SK-N-MC (cell line): ENCODE data around the gene SCCPDH.

ENCODE experiments used
- DNase-seq: peaks from one replicate; pipeline ENCODE4 v3.0.0-alpha.2; 2011; ENCODE audit warnings: low read depth, low spot score
- H3K27ac ChIP-seq: fragments of 200-600 bp; sonication (generic); 2 replicates; pipeline ENCODE4 v1.5.1; 2016; ENCODE audit warnings: mixed run types
- H3K36me3 ChIP-seq: fragments of 200-600 bp; sonication (generic); 2 replicates; pipeline ENCODE4 v1.6.1; 2017; ENCODE audit warnings: antibody characterized with exemption, low read length, mixed read lengths; ENCODE audit not compliant: insufficient read depth
- H3K4me3 ChIP-seq: fragments of 200-600 bp; sonication (generic); 2 replicates; pipeline ENCODE4 v1.5.1; 2016
- H3K9ac ChIP-seq: fragments of 200-600 bp; sonication (generic); 2 replicates; pipeline ENCODE4 v1.8.0; 2017; ENCODE audit warnings: mixed run types, mixed read lengths; ENCODE audit not compliant: insufficient read length
- H3K9me3 ChIP-seq: fragments of 200-600 bp; sonication (generic); 2 replicates; pipeline ENCODE4 v1.6.1; 2017; ENCODE audit warnings: low read depth, mild to moderate bottlenecking, antibody characterized with exemption, low read length, moderate library complexity, mixed read lengths
- EZH2 ChIP-seq: fragments of 200-600 bp; sonication (generic); IDR thresholded peaks from one replicate; pipeline ENCODE4 v1.6.1; 2017; ENCODE audit warnings: antibody characterized with exemption
- FOXP2 ChIP-seq: optimal IDR thresholded peaks from 2 replicates; pipeline ENCODE3; 2011; ENCODE audit warnings: mild to moderate bottlenecking, moderate library complexity; ENCODE audit not compliant: insufficient read depth; ENCODE audit errors: extremely low read length, control extremely low read depth
- POLR2AphosphoS5 ChIP-seq: IDR thresholded peaks from 2 replicates; pipeline ENCODE4 v1.6.1; 2012; ENCODE audit warnings: mild to moderate bottlenecking, low read depth, low read length, borderline replicate concordance

Gene SCCPDH

DNA sequence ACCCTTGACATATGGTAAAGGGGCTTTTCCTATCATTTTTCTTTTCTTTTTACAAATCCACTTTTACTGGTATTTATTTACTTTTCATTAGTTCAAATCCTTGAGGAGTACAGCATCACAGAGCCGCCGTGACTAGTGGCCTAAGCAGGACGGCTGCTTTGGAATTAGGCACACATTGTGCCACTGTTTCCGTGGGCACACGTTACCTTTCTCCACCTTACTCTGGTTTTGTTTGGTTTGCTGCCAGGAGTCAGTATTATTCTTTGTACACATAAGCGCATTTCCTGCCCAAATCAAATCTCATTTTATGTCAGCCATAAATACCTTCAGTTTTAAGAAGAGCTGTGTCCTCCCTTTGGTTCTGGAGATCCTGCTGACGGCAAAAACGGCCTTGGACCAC lies 31.2 kb downstream of the SCCPDH start:
- H3K27ac ChIP-seq: no peak overlapping the region
- no peaks in the 10 kb centered on the region for H3K9me3 ChIP-seq
- TF ChIP-seq FOXP2 (no peak), EZH2 (no peak), POLR2AphosphoS5 (no peak)
- H3K9ac ChIP-seq: no peak overlapping the region
- no peak overlapping the region for H3K4me3 ChIP-seq
- peaks cover 2% of the 10 kb centered on the region; the same call in 1 of the 2 replicates for H3K36me3 ChIP-seq
- DNase-seq: no peak

- H3K36me3 ChIP-seq: peaks cover 10% of the 10 kb centered on the region; the same call in 1 of the 2 replicates
- TF ChIP-seq EZH2: no peak
- no peak for TF ChIP-seq FOXP2
- TF ChIP-seq POLR2AphosphoS5: no peak
- no peaks in the 10 kb centered on the region for H3K9me3 ChIP-seq
- H3K4me3 ChIP-seq: no peak overlapping the region
- no peak overlapping the region for H3K9ac ChIP-seq
- DNase-seq: no peak
- H3K27ac ChIP-seq: no peak overlapping the region
Measured at GRCh38 chr1:246760422-246761347, 36.5 kb downstream of the SCCPDH start.

GRCh38 chr1:246761396-246761795 lies 37.2 kb downstream of the SCCPDH start:
- Histone ChIP-seq H3K9ac (no peak overlapping the region), H3K27ac (no peak overlapping the region), H3K9me3 (no peaks in the 10 kb centered on the region), H3K4me3 (no peak overlapping the region), H3K36me3 (peaks cover 10% of the 10 kb centered on the region; the same call in 1 of the 2 replicates)
- no peak for DNase-seq
- no peak for TF ChIP-seq POLR2AphosphoS5
- no peak for TF ChIP-seq FOXP2
- no peak for TF ChIP-seq EZH2

DNA sequence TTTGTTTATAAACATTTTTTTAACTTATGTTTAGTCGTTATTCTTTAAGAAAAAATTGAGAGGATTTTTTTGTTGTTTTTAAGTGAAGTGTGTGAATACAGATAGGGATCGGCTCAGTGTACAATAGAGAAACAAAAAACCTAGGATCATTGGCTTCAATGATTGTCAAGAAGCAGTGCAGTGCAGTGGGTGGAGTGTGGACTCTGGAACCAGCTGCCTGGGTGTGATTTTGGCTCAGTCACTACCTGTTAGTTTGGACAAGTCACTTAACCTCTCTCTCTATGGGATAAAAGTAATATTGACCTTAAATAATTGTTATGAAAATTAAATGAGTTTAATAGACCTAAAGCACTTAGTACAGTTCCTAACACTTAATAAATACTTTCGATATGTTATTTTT lies 41.3 kb downstream of the SCCPDH start:
- TF ChIP-seq EZH2 (no peak), FOXP2 (no peak), POLR2AphosphoS5 (no peak)
- Histone ChIP-seq H3K27ac (no peak overlapping the region), H3K36me3 (peaks cover 7% of the 10 kb centered on the region; the same call in 1 of the 2 replicates), H3K4me3 (no peak overlapping the region), H3K9me3 (no peaks in the 10 kb centered on the region), H3K9ac (no peak overlapping the region)
- DNase-seq: no peak

- no peaks in the 10 kb centered on the region for H3K9me3 ChIP-seq
- no peak for TF ChIP-seq EZH2
- no peak for TF ChIP-seq POLR2AphosphoS5
- TF ChIP-seq FOXP2: no peak
- no peak for DNase-seq
- H3K36me3 ChIP-seq: no peaks in the 10 kb centered on the region; the same call in 1 of the 2 replicates
- no peak overlapping the region for H3K9ac ChIP-seq
- no peak overlapping the region for H3K27ac ChIP-seq
- no peak overlapping the region for H3K4me3 ChIP-seq
Measured at GRCh38 chr1:246768403-246769020, 44.3 kb downstream of the SCCPDH start.

- no peaks in the 10 kb centered on the region; the same call in 1 of the 2 replicates for H3K36me3 ChIP-seq
Measured at GRCh38 chr1:246769306-246769705, 45.1 kb downstream of the SCCPDH start.

GRCh38 chr1:246771366-246771765 lies 47.2 kb downstream of the SCCPDH start:
- no peak overlapping the region for H3K4me3 ChIP-seq
- DNase-seq: no peak
- no peaks in the 10 kb centered on the region for H3K9me3 ChIP-seq
- TF ChIP-seq POLR2AphosphoS5 (no peak), FOXP2 (no peak), EZH2 (no peak)
- no peak overlapping the region for H3K9ac ChIP-seq
- no peaks in the 10 kb centered on the region; the same call in 1 of the 2 replicates for H3K36me3 ChIP-seq
- H3K27ac ChIP-seq: no peak overlapping the region

More at GRCh38 chr1:246769306-246769705, 45.1 kb downstream of the SCCPDH start:
- DNase-seq: no peak
- no peak overlapping the region for H3K9ac ChIP-seq
- H3K27ac ChIP-seq: no peak overlapping the region
- TF ChIP-seq EZH2: no peak
- no peak for TF ChIP-seq POLR2AphosphoS5
- no peak for TF ChIP-seq FOXP2
- no peak overlapping the region for H3K4me3 ChIP-seq
- no peaks in the 10 kb centered on the region for H3K9me3 ChIP-seq

- H3K9ac ChIP-seq: no peak overlapping the region
- H3K4me3 ChIP-seq: no peak overlapping the region
- TF ChIP-seq FOXP2 (no peak), EZH2 (no peak), POLR2AphosphoS5 (no peak)
- no peak for DNase-seq
- H3K36me3 ChIP-seq: no peaks in the 10 kb centered on the region; the same call in 1 of the 2 replicates
- H3K27ac ChIP-seq: no peak overlapping the region
- no peaks in the 10 kb centered on the region for H3K9me3 ChIP-seq
Measured at GRCh38 chr1:246772686-246773085, 48.5 kb downstream of the SCCPDH start.
